ENCODE data around the gene ZNF614.
"Not testable (repeated sequence)": the region's sequence is repeated elsewhere in the genome, so short reads cannot be mapped to it uniquely, and the experiment has no call there.

The ZNF614 gene

DNA sequence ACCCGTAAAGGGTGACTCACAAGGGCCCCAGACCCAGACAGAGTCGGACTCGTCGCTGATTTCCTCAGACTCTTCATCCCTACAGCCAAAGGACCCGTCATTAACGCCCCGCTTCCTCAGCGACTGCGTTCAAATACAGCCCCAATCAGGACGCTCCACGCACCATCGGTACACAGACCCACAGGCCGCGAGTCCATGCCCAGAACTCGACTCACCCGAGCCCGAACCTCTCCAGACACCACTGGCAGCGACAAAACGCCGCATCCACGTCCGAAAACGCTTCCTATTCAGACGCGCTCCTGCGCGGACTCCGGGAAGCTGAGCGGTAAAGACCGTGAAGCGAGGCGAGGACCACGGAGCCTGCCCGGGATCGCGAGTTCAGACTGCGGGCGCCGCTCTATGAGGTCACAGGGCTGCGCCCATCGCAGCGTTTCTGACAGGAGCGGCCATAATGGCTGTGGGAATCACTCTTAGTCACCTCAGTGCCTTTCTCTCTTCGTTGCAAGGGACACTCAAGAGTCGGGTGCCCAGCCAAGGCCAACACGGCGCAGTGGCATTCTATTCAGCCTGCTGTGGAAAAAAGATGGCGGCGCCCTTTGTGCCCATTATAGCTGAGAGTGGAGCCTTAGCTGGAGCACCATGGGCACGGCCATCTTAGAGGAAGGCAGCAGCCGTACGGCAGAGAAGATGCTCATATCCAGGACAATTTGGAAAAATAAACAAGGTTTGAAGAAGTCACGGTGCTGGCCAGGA, at the start of gene ZNF614:
ZNF614 (minus strand) TSS at position 353 of the 753 bp plus-strand sequence. CDS start 2,634 bp downstream, outside the sequence.
- peak; percentile 82 for DNase-seq

DNA sequence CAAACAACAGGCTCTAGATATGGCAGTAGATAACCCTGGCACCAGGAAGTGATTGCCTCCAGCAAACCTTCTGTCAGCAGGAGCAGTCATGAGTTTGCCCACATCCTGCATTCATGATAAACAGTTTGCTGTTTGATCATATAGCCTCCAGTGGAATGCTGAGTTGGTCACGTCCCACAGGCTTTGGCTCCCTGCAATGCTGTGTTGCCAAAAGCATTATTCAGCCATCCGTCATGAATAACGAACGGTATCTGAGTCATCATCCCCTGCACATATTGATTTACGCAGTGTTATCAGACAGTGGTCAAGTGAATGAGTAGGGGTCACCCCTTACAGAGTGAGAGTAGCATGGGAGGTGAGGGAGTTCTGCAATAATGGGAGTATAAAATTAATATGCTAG, 42.3 kb upstream of the ZNF614 start:
- no peak for DNase-seq

DNA sequence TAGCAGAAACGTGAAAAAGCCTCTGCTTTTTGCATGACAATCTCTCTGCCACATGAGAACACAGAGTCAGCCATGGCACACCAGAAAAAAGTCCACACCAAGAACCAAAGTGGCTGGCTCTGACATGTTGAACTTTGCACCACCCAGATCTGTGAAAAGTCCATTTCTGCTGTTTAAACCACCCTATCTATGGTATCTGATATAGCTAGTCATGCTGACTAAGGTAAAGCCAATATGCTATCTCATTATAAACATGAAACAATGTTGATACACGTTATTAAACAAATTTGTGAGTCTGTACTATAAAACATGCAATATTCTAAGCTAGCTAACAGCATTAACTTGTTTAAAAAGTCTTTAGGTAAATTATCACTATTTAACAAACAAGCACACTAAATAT, 41.5 kb upstream of the ZNF614 start:
- DNase-seq = no peak

DNA sequence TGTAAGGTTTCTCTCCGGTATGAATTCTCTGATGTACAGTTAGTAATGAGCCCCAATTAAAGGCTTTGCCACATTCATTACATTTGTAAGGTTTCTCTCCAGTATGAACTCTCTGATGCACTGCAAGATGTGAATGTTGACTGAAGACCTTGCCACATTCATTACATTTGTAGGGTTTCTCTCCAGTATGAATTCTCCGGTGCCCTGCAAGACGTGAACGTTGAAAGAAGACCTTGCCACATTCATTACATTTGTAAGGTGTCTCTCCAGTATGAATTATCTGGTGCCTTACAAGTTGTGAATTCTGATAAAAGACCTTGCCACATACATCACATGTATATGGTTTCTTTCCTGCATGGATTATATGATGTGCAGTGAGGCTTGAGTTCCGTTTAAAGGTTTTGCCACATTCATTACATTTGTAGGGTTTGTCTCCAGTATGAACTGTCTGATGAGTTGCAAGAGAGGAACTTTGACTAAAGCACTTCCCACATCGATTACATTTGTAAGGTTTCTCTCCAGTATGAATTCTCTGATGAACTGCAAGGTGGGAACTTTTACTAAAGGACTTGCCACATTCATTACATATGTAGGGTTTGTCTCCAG, 38.2 kb upstream of the ZNF614 start:
- no peak for DNase-seq

DNA sequence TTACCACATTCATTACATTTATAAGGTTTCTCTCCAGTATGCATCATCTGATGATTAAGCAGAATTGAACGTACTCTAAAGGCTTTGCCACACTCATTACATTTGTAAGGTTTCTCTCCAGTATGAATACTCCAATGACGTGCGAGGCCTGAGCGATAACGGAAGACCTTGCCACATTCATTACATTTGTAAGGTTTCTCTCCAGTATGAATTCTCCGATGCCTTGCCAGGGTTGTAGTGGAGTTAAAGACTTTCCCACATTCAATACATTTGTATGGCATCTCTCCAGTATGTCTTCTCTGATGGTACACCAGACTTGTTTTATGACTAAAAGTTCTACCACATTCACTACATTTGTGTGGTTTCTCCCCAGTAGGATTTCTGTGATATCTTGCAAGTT, 37.2 kb upstream of the ZNF614 start:
- no peak for DNase-seq

DNA sequence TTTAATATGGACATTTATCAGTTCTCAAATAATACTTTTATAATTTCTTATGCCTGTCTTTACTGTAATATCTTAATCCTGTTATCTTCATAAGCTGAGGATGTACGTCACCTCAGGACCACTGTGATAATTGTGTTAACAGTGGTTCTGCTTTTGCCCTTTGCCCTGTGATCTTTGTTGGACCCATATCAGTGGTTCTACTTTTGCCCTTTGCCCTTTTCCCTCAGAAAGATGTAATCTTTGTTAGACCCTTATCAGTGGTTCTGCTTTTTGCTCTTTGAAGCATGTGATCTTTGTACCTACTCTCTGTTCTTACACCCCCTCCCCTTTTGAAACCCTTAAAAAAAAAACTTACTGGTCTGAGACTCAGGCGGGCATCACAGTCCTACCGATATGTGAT, 28.3 kb upstream of the ZNF614 start:
- not testable (repeated sequence) for DNase-seq

DNA sequence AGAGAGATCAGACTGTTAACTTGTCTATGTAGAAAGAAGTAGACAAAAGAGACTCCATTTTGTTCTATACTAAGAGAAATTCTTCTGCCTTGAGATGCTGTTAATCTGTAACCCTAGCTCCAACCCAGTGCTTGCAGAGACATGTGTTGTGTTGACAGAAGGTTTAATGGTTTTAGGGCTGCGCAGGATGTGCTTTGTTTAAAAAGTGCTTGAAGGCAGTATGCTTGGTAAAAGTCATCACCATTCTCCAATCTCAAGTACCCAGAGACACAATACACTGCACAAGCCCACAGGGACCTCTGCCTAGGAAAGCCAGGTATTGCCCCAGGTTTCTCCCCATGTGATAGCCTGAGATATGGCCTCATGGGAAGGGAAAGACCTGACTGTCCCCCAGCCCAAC, 23.6 kb upstream of the ZNF614 start:
- peak; percentile 55 for DNase-seq

DNA sequence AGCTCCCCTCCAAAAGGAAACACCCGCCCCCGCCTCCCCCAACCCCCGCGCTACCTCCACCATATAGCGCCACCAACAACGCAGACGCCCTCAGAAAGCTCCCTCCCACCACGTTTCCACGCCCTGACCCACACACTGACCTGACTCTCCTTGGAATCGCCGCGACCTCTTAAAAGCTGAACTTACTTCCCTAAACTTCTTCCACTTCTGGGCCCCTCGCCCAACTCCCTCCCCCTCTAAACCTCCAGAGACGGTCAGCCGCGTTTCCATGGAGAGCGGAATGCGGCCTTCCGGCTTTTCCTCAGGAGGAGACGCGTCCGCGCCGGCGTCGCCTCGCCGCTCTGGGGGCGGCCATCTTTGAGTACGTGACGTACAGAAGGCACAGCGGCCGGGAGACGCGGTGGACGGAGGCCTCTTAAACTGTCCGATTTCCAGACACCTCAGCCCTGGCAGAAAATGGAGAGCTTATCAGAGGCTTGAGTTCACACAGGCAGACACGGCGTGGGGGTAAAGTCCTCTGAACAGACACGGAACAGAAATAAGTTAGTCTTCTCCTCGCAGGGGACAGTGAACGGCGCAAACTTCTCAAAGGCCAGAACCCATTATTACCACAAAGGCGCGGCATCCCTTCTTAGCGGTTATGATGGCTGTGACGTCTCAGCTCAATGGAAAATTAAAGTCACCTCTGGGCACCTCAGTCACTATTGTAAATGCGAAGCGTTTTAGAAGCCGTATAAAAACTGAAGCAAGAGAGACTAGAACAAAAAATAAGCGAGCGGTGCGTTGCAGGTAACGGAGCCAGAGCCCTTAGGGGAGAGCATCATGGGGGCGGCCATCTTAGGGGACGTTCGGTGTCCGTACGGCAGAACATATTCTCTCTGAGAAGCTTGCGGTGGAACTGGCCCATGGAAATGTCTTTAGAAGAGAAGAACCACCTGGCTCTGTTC, 20.6 kb upstream of the ZNF614 start, which contains the start of gene ZNF432:
ZNF432 (minus strand) TSS at position 284 of the 947 bp plus-strand sequence. CDS start 1,970 bp downstream, outside the sequence.
- peak; percentile 87 for DNase-seq

DNA sequence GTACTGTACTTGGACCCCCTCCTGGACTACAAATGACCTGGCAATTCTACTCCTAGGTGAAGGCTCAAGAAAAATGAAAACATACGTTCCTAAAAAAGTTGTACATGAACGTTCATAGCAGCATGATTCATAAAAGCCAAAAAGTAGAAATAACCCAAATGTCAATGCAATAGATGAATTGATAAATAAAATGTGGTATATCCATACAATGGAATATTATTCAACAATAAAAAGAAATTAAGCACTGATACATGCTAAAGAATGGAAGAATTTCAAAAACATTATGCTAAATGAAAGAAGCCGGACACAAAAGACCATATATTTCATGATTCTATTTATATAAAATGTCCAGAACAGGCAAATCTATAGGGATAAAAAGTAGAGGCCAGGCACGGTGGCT, 11.0 kb upstream of the ZNF614 start:
- no peak for DNase-seq

DNA sequence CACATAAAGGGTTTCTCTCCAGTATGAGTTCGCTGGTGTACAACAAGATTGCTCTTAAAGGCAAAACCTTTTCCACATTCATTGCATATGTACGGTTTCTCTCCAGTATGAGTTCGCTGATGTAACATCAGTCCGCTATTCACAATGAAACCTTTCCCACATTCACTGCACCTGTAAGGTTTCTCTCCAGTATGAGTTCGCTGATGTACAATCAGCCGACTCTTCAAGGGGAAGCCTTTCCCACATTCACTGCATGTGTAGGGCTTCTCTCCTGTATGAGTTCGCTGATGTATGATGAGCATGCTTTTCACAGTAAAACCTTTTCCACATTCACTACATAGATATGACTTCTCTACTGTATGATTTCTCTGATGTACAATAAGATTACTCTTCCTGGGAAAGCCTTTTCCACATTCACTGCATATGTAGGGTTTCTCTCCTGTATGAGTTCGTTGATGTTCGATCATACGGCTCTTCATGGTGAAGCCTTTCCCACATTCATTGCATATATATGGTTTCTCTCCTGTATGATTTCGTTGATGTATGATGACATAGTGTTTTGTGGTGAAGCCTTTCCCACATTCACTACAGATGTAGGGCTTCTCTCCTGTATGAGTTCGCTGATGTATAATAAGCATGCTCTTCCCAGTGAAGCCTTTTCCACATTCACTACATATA, 6.0 kb upstream of the ZNF614 start:
- no peak for DNase-seq

DNA sequence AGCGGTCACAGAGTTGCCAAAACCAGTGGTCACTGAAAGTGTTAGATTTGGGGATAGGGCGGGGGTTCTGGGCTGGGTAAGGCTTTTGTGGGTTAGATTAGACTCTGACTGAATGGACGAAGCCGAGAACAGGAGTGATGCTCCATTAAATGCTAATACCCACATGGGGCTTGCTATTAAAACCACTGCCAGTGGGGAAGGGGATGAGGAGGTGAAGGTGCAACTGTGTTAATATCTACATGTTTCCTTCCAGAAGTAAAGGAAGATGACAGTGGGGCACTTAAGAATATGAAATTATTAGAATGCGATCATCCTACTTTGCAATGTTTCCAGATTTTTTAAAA, 573 bp upstream of the ZNF614 start:
- no peak for DNase-seq

DNA sequence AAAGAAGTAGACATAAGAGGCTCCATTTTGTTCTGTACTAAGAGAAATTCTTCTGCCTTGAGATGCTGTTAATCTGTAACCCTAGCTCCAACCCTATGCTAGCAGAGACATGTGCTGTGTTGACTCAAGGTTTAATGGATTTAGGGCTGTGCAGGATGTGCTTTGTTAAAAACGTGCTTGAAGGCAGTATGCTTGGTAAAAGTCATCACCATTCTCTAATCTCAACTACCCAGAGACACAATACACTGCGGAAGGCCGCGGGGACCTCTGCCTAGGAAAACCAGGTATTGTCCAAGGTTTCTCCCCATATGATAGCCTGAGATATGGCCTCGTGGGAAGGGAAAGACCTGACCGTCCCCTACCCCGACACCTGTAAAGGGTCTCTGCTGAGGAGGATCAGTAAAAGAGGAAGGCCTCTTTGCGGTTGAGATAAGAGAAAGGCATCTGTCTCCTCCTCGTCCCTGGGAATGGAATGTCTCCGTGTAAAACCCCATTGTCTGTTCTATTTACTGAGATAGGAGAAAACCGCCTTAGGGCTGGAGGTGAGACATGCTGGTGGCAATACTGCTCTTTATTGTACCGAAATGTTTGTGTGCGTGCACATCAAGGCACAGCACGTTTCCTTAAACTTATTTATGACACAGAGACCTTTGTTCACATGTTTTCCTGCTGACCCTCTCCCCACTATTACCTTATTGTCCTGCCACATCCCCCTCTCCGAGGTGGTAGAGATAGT, 1.8 kb downstream of the ZNF614 start:
- not testable (repeated sequence) for DNase-seq

DNA sequence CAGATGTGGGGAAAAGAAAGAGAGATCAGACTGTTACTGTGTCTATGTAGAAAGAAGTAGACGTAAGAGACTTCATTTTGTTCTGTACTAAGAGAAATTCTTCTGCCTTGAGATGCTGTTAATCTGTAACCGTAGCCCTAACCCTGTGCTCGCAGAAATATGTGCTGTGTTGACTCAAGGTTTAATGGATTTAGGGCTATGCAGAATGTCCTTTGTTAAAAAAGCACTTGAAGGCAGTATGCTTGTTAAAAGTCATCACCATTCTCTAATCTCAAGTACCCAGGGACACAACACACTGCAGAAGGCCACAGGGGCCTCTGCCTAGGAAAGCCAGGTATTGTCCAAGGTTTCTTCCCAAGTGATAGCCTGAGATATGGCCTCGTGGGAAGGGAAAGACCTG, 3.7 kb downstream of the ZNF614 start:
- not testable (repeated sequence) for DNase-seq

DNA sequence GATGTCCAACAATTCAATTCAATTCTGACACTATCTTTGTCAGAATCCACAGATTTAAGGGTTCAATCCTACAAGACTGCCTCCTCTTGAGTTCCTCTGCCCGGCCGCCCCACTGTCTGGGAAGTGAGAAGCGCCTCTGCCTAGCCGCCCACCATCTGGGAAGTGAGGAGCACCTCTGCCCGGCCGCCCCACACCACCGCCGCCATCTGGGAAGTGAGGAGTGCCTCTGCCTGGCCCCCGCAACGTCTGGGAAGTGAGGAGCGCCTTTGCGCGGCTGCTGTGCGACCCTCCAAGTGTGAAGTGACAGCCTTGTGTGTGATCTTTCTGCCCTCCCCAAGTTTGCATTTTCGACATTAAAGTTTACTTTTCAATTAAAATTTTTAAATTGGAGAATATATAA, 6.0 kb downstream of the ZNF614 start:
- DNase-seq = no peak

DNA sequence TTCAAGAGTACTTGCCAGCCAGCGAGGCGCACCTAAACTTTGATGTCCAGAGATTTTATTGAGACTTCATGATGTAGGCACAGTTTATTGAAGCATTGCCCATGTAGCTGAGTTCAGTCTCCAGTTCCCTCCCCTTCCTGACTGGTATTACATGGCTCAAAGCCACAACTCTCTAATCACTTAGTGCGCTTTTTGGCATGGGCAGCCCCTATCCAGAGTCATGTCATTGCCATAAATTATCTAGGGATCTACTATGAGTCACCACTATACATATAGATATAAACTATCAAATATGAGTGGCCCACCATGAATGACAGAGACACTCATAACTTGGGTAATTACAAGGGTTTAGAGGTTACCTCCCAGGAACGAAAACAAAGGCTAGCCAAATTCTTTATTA, 7.7 kb downstream of the ZNF614 start:
- no peak for DNase-seq

DNA sequence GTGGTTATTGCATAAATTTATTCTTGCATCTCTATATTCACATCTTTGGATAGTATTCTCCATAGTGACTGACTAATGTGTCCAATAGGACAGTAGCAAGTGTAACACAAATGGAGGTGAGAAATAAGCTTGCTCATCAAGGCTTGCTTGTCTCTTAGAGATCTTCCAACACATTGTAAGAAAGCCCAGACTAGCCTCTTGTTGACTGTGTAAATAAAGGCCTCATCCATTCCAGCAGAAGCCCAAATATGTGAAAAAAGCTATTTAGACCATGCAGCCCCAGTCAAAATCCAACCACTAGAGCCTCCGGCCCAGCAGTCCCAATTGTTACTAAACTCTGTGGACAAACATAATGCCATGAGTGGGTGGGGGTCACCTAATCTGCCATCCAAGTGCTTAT, 17.5 kb downstream of the ZNF614 start:
- DNase-seq = no peak

DNA sequence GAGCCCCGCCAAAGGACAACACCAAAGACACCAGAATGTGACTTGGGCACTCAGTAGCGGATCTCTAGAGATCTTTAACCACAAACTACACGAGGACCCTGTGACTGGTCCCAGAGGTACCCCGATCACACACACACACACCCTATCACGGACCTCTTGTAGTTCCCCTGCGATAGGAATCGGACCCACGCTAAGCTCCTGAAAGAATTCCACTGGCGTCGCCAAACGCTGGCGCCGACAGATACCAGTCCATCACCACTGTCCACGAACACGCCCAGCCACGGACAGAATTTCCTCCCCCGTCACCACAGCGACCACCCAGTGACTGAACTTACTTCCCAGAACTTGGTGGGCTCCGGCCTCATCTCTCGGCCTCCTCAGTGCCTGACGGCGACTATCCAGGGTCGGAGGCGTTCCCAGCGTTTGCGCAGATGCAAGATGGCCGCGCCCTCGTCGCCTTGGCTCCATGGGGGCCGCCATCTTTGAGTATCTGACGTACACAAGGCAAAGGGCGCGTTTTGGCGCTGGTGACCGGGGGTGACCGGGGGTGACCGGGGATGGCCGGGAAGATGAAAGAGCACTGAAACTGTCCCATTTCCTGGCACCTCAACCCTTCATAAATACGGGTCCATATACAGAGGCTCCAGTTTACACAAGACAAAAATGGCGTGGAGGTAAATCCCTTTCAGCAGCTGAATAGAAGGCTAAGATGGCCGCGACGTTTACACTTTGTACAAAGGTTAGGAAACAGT, 20.2 kb downstream of the ZNF614 start, which contains the start of gene ZNF615:
ZNF615 (minus strand) TSS at position 406 of the 752 bp plus-strand sequence. CDS start 4,500 bp downstream, outside the sequence.
- DNase-seq = peak; percentile 84

DNA sequence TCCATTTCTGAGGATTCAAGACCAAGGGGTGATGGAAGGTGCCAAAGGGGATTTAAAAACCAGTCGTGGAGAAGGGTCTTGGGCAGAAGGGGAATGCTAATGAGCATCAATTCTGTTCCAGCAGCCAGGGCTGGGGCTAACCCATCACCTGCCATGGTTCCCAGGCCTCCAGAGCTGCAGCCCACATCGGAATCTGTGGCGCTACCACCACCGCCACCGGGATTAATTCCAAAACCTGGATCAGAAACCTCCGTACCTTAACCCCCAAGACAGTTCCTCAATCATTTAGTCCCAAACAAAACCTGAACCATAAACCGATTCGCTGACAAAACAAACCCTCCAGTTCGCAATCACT, 20.8 kb downstream of the ZNF614 start:
- DNase-seq = no peak

DNA sequence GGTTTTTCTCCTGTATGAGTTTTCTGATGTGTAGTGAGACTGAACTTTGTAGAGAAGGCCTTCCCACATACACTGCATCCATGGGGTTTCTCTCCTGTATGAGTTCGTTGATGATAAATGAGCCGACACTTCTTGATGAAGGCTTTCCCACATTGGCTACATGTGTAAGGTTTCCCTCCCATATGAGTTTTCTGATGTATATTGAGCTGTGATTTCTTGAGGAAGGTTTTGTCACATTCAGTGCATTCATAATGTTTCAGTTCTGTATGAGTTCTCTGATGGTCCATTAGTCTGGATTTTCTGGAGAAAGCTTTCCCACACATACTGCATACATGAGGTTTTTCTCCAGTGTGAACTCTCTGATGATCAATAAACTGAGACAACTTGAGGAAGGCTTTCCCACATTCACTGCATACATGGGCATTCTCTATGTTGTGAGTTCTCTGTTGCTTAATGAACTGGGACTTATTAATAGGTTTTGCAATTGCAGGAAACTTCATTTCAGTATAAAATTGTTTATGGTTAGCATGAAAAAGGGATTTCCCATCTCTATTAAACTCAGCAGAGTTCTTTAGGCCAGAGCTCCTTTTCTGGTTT, 34.0 kb downstream of the ZNF614 start:
- DNase-seq = no peak

DNA sequence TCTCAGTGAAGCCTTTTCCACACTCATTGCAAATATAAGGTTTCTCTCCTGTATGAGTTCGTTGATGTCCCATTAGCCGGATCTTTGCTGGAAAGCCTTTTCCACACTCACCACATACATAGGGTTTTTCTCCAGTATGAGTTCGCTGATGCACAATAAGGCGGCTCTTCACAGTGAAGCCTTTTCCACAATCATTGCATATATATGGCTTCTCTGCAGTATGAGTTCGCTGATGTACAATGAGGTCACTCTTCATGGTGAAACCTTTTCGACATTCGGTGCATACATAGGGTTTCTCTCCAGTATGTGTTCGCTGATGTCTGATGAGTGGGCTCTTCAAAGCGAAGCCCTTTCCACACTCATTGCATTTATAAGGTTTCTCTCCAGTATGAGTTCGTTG, 34.8 kb downstream of the ZNF614 start:
- no peak for DNase-seq

Measured in NCI-H345 (cell line).